IMR-90 (cell line): ENCODE measurements around the gene LGI2. TPM values are rescaled to one million over a fixed set of nuclear protein-coding genes. Genes with fewer than 3 reads are reported as not detected.

Experiments used
- ATAC-seq: fragments of 200-7000 bp; cut with Tn5 transposase; 2 replicates; pipeline ENCODE4 v1.9.1; 2020; ENCODE audit warnings: low read depth, mild to moderate bottlenecking, moderate library complexity
- BruUV-seq: library from RNA; stranded (reverse); fragments of 400-500 nt; replicated peaks from 2 replicates; lab custom pipeline; 2021; lab: Mats Ljungman, UMichigan
- CTCF ChIA-PET: fragments of 300-600 bp; formaldehyde crosslinking; extraction: SDS; loops from one replicate; lab custom pipeline; 2021; ENCODE audit warnings: antibody characterized with exemption; lab: Yijun Ruan, JAX
- POLR2A ChIA-PET: fragments of 300-600 bp; sonication (Branson Sonifier 250); formaldehyde crosslinking; loops from one replicate; lab custom pipeline; 2022; ENCODE audit warnings: antibody characterized with exemption; ENCODE audit not compliant: unreplicated experiment; lab: Charles Lee
- DNase-seq: peaks from one replicate; pipeline ENCODE4 v3.0.0; 2013
- H2AFZ ChIP-seq: replicated peaks from 2 replicates; pipeline ENCODE3; 2013; ENCODE audit warnings: low read length, mild to moderate bottlenecking; ENCODE audit not compliant: poor library complexity
- H2AK5ac ChIP-seq: 2 replicates; pipeline ENCODE4 v1.6.1; 2013; ENCODE audit warnings: low read depth, low read length, inconsistent platforms
- H2AK9ac ChIP-seq: replicated peaks from 2 replicates; pipeline ENCODE3; 2013; ENCODE audit warnings: mild to moderate bottlenecking, low read depth, low read length, moderate library complexity; ENCODE audit not compliant: poor library complexity
- H2BK120ac ChIP-seq: 2 replicates; pipeline ENCODE4 v1.6.1; 2013; ENCODE audit warnings: low read depth, low read length, inconsistent platforms
- H2BK15ac ChIP-seq: 3 replicates; pipeline ENCODE4 v1.6.1; 2013; ENCODE audit warnings: low read depth, low read length, inconsistent platforms
- H2BK20ac ChIP-seq: 2 replicates; pipeline ENCODE4 v1.6.1; 2013; ENCODE audit warnings: low read depth, mild to moderate bottlenecking, inconsistent platforms, low read length, moderate library complexity
- H2BK5ac ChIP-seq: 2 replicates; pipeline ENCODE4 v1.6.1; 2013; ENCODE audit warnings: mild to moderate bottlenecking, low read depth, low read length, inconsistent platforms; ENCODE audit not compliant: poor library complexity, severe bottlenecking
- H3K14ac ChIP-seq: replicated peaks from 2 replicates; pipeline ENCODE4 v1.6.1; 2013; ENCODE audit warnings: low read depth, low read length, inconsistent platforms
- H3K18ac ChIP-seq: 2 replicates; pipeline ENCODE4 v1.6.1; 2013; ENCODE audit warnings: low read depth, low read length, control low read depth
- H3K23ac ChIP-seq: 2 replicates; pipeline ENCODE4 v1.6.1; 2013; ENCODE audit warnings: low read depth, low read length, inconsistent platforms
- H3K27ac ChIP-seq: 2 replicates; pipeline ENCODE4 v1.5.1; 2013; ENCODE audit warnings: mild to moderate bottlenecking, control low read depth, low read length; ENCODE audit not compliant: insufficient read depth
- H3K27me3 ChIP-seq: 2 replicates; pipeline ENCODE4 v1.6.1; 2013; ENCODE audit warnings: low read length; ENCODE audit not compliant: control insufficient read depth, insufficient read depth
- H3K36me3 ChIP-seq: 2 replicates; pipeline ENCODE4 v1.6.1; 2013; ENCODE audit warnings: low read length, mixed read lengths; ENCODE audit not compliant: control insufficient read depth, insufficient read depth
- H3K4ac ChIP-seq: 2 replicates; pipeline ENCODE4 v1.6.1; 2013; ENCODE audit warnings: low read depth, low read length, inconsistent platforms
- H3K4me1 ChIP-seq: 2 replicates; pipeline ENCODE4 v1.6.1; 2013; ENCODE audit warnings: low read length, mixed read lengths; ENCODE audit not compliant: control insufficient read depth, insufficient read depth
- H3K4me2 ChIP-seq: 2 replicates; pipeline ENCODE4 v1.6.1; 2013; ENCODE audit warnings: low read depth, mild to moderate bottlenecking, control low read depth, low read length, moderate library complexity
- H3K4me3 ChIP-seq: 2 replicates; pipeline ENCODE4 v1.5.1; 2013; ENCODE audit warnings: low read depth, mild to moderate bottlenecking, control low read depth, low read length, moderate library complexity; ENCODE audit not compliant: insufficient read depth
- H3K56ac ChIP-seq: 2 replicates; pipeline ENCODE4 v1.6.1; 2013; ENCODE audit warnings: low read length, inconsistent platforms; ENCODE audit not compliant: insufficient read depth; ENCODE audit errors: extremely low read depth
- H3K79me1 ChIP-seq, 2 experiments: 2 replicates each; pipeline ENCODE4 v1.6.1; 2013; ENCODE audit warnings: low read length in 2 of 2, inconsistent platforms in 1 of 2, low read depth in 1 of 2
- H3K9ac ChIP-seq: 2 replicates; pipeline ENCODE4 v1.6.1; 2013; ENCODE audit warnings: low read depth, low read length, control low read depth
- H3K9me1 ChIP-seq: 2 replicates; pipeline ENCODE4 v1.6.1; 2013; ENCODE audit warnings: low read length, inconsistent platforms; ENCODE audit not compliant: insufficient read depth
- H3K9me3 ChIP-seq: 2 replicates; pipeline ENCODE4 v1.6.1; 2013; ENCODE audit warnings: low read length; ENCODE audit not compliant: control insufficient read depth, insufficient read depth
- H4K20me1 ChIP-seq: 2 replicates; pipeline ENCODE4 v1.6.1; 2013; ENCODE audit warnings: low read length, inconsistent platforms; ENCODE audit not compliant: insufficient read depth
- H4K5ac ChIP-seq: 2 replicates; pipeline ENCODE4 v1.6.1; 2013; ENCODE audit warnings: mild to moderate bottlenecking, low read depth, low read length, control low read depth
- H4K8ac ChIP-seq, 2 experiments: 2 replicates each; pipeline ENCODE4 v1.6.1; 2013; ENCODE audit warnings: low read depth in 2 of 2, low read length in 2 of 2, control low read depth in 1 of 2, inconsistent platforms in 1 of 2
- H4K91ac ChIP-seq: 2 replicates; pipeline ENCODE4 v1.6.1; 2013; ENCODE audit warnings: low read depth, low read length, inconsistent platforms; ENCODE audit not compliant: insufficient read depth
- BHLHE40 ChIP-seq: fragments of 150-350 bp; IDR thresholded peaks from 2 replicates; pipeline ENCODE4 v1.6.1; 2016; ENCODE audit warnings: mild to moderate bottlenecking, low read depth, low read length
- CEBPB ChIP-seq: IDR thresholded peaks from 2 replicates; pipeline ENCODE4 v1.6.1; 2012; ENCODE audit warnings: low read depth, low read length, improper control_type of control experiment
- CHD1 ChIP-seq: IDR thresholded peaks from 2 replicates; pipeline ENCODE4 v1.6.1; 2012; ENCODE audit warnings: low read depth, low read length, improper control_type of control experiment
- CTCF ChIP-seq: conservative IDR thresholded peaks from 2 replicates; pipeline ENCODE4 v1.5.1; 2012; ENCODE audit warnings: mild to moderate bottlenecking, low read depth, low read length, improper control_type of control experiment
- ELK1 ChIP-seq: fragments of 150-350 bp; IDR thresholded peaks from 2 replicates; pipeline ENCODE4 v1.6.1; 2016; ENCODE audit warnings: low read depth, mild to moderate bottlenecking, low read length, moderate library complexity, borderline replicate concordance
- FOS ChIP-seq: fragments of 150-350 bp; IDR thresholded peaks from 2 replicates; pipeline ENCODE4 v1.6.1; 2016; ENCODE audit warnings: low read depth, low read length
- MAFK ChIP-seq: IDR thresholded peaks from 2 replicates; pipeline ENCODE4 v1.6.1; 2012; ENCODE audit warnings: low read depth, low read length, improper control_type of control experiment
- MAZ ChIP-seq: IDR thresholded peaks from 2 replicates; pipeline ENCODE4 v1.6.1; 2012; ENCODE audit warnings: low read depth, mild to moderate bottlenecking, low read length, improper control_type of control experiment, moderate library complexity, borderline replicate concordance
- MXI1 ChIP-seq: IDR thresholded peaks from 2 replicates; pipeline ENCODE4 v1.6.1; 2012; ENCODE audit warnings: low read depth, mild to moderate bottlenecking, low read length, moderate library complexity, borderline replicate concordance
- NFE2L2 ChIP-seq: fragments of 150-350 bp; IDR thresholded peaks from 2 replicates; pipeline ENCODE4 v1.6.1; 2016; ENCODE audit warnings: low read depth, mild to moderate bottlenecking, low read length
- POLR2A ChIP-seq: IDR thresholded peaks from 2 replicates; pipeline ENCODE4 v1.6.1; 2012; ENCODE audit warnings: mild to moderate bottlenecking, low read depth, low read length
- RAD21 ChIP-seq: IDR thresholded peaks from 2 replicates; pipeline ENCODE4 v1.6.1; 2012; ENCODE audit warnings: low read length, improper control_type of control experiment
- RCOR1 ChIP-seq: IDR thresholded peaks from 2 replicates; pipeline ENCODE4 v1.6.1; 2012; ENCODE audit warnings: mild to moderate bottlenecking, low read length, improper control_type of control experiment; ENCODE audit not compliant: insufficient replicate concordance
- RFX5 ChIP-seq: IDR thresholded peaks from 2 replicates; pipeline ENCODE4 v1.8.0; 2012; ENCODE audit warnings: low read depth, mild to moderate bottlenecking, low read length, moderate library complexity
- SMC3 ChIP-seq: fragments of 150-350 bp; IDR thresholded peaks from 2 replicates; pipeline ENCODE4 v1.6.1; 2016; ENCODE audit warnings: low read depth, mild to moderate bottlenecking, antibody characterized with exemption, low read length, moderate library complexity
- USF2 ChIP-seq: fragments of 150-350 bp; IDR thresholded peaks from 2 replicates; pipeline ENCODE4 v1.6.1; 2017; ENCODE audit warnings: mild to moderate bottlenecking, antibody characterized with exemption, low read length, low read depth
- WGBS, 2 experiments: methylation state at CpG; one replicate each; pipeline versions ENCODE4 v1.1.5 to v1.1.7; 2013; ENCODE audit warnings: missing lambda C conversion rate in 2 of 2; ENCODE audit not compliant: insufficient read length in 1 of 2; ENCODE audit errors: extremely low coverage in 2 of 2; 5-methylcytosine and 5-hydroxymethylcytosine counted together
- dilution Hi-C: fragments of 300-500 bp; cut with HindIII; formaldehyde crosslinking; loops from one replicate; pipeline ENCODE4 v1.14.3; 2018; ENCODE audit warnings: low sequenced_read_pairs; ENCODE audit not compliant: unreplicated experiment
- in situ Hi-C: fragments of 300-500 bp; cut with MboI; formaldehyde crosslinking; loops from 3 replicates; pipeline ENCODE4 v1.14.3; 2019; ENCODE audit warnings: low sequenced_read_pairs, inconsistent platforms, mixed read lengths
- intact Hi-C: fragments of 100-400 bp; cut with micrococcal nuclease; formaldehyde crosslinking; loops from 2 replicates; pipeline ENCODE4 v1.10.0; 2022
- polyA plus RNA-seq, 3 experiments: library from polyadenylated mRNA; depleted of rRNA; stranded (reverse); fragments of >200 nt; gene quantifications; 2 replicates each; pipeline ENCODE4 v1.2.3, GENCODE V29; 2012; ENCODE audit warnings: low replicate concordance in 1 of 3
- total RNA-seq: library from RNA; depleted of rRNA; stranded (reverse); fragments of >200 nt; gene quantifications from 2 replicates; pipeline ENCODE4 v1.2.3, GENCODE V29; 2012

LGI2 gene
- total and polyA plus RNA-seq, 2 of the 4 experiments (the other 2 are of a cell fraction): not detected

GRCh38 chr4:24973404-24973746, 57.4 kb downstream of the LGI2 start:
- intact Hi-C loops: no loop called here
- BruUV-seq: no TSS peak
- ATAC-seq (no peak), DNase-seq (peak; percentile 14)
- H3K9me1 ChIP-seq: no peaks in the 10 kb centered on the region
- no peaks in the 10 kb centered on the region for H3K36me3 ChIP-seq
- POLR2A ChIA-PET: no interaction called here
- in situ Hi-C loops: no loop called here
- H3K56ac ChIP-seq: no peak overlapping the region
- no peak overlapping the region for H2AK9ac ChIP-seq
- no peak overlapping the region for H2BK120ac ChIP-seq
- no peak overlapping the region for H2AFZ ChIP-seq
- no peak overlapping the region for H3K4me2 ChIP-seq
- no peak overlapping the region for H2BK20ac ChIP-seq
- H3K23ac ChIP-seq: no peak overlapping the region
- H3K4me1 ChIP-seq: no peaks in the 10 kb centered on the region
- no peak overlapping the region for H3K14ac ChIP-seq
- no peak overlapping the region for H2BK15ac ChIP-seq
- H3K18ac ChIP-seq: no peak overlapping the region
- dilution Hi-C loops: no loop called here
- H4K20me1 ChIP-seq: no peaks in the 10 kb centered on the region
- H3K4me3 ChIP-seq: no peak overlapping the region
- H3K79me1 ChIP-seq: no peaks in the 10 kb centered on the region
- H3K9me3 ChIP-seq: no peaks in the 10 kb centered on the region
- H3K27ac ChIP-seq: no peak overlapping the region
- TF ChIP-seq RAD21 (no peak), MXI1 (no peak), RCOR1 (no peak), MAZ (no peak), USF2 (no peak), MAFK (no peak), SMC3 (no peak), CEBPB (no peak), CTCF (no peak), ELK1 (no peak), BHLHE40 (no peak), FOS (no peak), NFE2L2 (no peak), RFX5 (no peak), POLR2A (no peak), CHD1 (no peak)
- H4K91ac ChIP-seq: no peak overlapping the region
- no peak overlapping the region for H2AK5ac ChIP-seq
- 56% methylated on average over 3 of the region's 3 CpGs; no CpG with 5 or more reads in 1 of the 2 experiments for WGBS, 2 experiments
- CTCF ChIA-PET: no interaction called here
- no peak overlapping the region for H3K9ac ChIP-seq
- peaks cover 27% of the 10 kb centered on the region for H3K27me3 ChIP-seq
- H2BK5ac ChIP-seq: no peak overlapping the region
- H4K8ac ChIP-seq: no peak overlapping the region
- no peak overlapping the region for H3K4ac ChIP-seq
- no peak overlapping the region for H4K5ac ChIP-seq
